Lower lobe of right lung (tissue), 2 donors: Measurements from ENCODE around the gene TSEN54. TPM values are rescaled to one million over a fixed set of nuclear protein-coding genes. Genes with fewer than 3 reads are reported as not detected.

Experiments used
- ATAC-seq, 2 donors: fragments of 200-7000 bp; cut with Tn5 transposase; one replicate each; pipeline ENCODE4 v1.9.1; 2020 to 2022; ENCODE audit warnings: mild to moderate bottlenecking in 2 of 2, moderate library complexity in 2 of 2
- DNase-seq: peaks from one replicate; pipeline ENCODE4 v3.0.0-alpha.2; 2020
- H3K27ac ChIP-seq: fragments of 200-600 bp; one replicate; pipeline ENCODE4 v1.8.0; 2022
- H3K27me3 ChIP-seq: fragments of 200-600 bp; one replicate; pipeline ENCODE4 v1.8.0; 2022; ENCODE audit warnings: low read depth
- H3K36me3 ChIP-seq: fragments of 200-600 bp; one replicate; pipeline ENCODE4 v1.8.0; 2022; ENCODE audit warnings: mild to moderate bottlenecking
- H3K4me1 ChIP-seq: fragments of 200-600 bp; one replicate; pipeline ENCODE4 v1.8.0; 2022
- H3K4me3 ChIP-seq: fragments of 200-600 bp; one replicate; pipeline ENCODE4 v1.8.0; 2022; ENCODE audit warnings: mild to moderate bottlenecking
- H3K9me3 ChIP-seq: fragments of 200-600 bp; one replicate; pipeline ENCODE4 v1.8.0; 2022
- intact Hi-C: fragments of 100-400 bp; cut with DNase I; formaldehyde crosslinking; loops from one replicate; pipeline ENCODE4 v1.11.0; 2022
- total RNA-seq: library from RNA; stranded (reverse); fragmentation: NEBNext Ultra II Directional; extraction: Animal tissue kit (Norgen Biotek cat#: 25700); gene quantifications from one replicate; pipeline ENCODE4 v1.2.1, GENCODE V29; 2021
- TF ChIP-seq, protein P1 (sequence below): fragments of 200-600 bp; IDR thresholded peaks from one replicate; pipeline ENCODE4 v1.8.0; 2022; ENCODE audit warnings: antibody characterized with exemption, mild to moderate bottlenecking
- donor health status: DM: no; HTN: yes; CAD: no; lungs with severe emphysema.

Gene TSEN54
- total RNA-seq, 1 donor from 2014 or later = 20.4 TPM

DNA sequence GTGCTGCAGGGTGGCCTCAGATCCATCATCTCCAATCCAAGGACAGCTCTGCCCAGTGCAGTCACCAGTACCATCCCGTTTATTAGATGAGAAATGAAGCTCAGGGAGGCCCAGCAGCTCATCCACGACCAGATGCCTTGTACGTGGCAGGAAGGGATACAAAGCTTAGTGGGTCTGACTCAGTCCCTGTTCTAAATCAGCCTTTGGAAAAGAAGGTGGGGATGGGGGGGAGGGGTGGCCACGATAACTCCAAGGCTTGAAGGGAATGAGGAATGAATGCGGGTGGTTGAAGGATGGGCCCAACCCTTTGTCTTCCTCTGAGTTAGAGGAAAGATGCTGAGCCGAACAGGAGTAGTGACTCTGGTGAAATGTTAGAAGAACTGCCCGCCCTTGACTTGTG, 34.9 kb downstream of the TSEN54 start:
- H3K4me3 ChIP-seq = no peak overlapping the region
- no peaks in the 10 kb centered on the region for H3K27me3 ChIP-seq
- H3K36me3 ChIP-seq = no peaks in the 10 kb centered on the region
- no peak for ATAC-seq
- no peak overlapping the region for H3K27ac ChIP-seq
- TF ChIP-seq, protein P1, sequence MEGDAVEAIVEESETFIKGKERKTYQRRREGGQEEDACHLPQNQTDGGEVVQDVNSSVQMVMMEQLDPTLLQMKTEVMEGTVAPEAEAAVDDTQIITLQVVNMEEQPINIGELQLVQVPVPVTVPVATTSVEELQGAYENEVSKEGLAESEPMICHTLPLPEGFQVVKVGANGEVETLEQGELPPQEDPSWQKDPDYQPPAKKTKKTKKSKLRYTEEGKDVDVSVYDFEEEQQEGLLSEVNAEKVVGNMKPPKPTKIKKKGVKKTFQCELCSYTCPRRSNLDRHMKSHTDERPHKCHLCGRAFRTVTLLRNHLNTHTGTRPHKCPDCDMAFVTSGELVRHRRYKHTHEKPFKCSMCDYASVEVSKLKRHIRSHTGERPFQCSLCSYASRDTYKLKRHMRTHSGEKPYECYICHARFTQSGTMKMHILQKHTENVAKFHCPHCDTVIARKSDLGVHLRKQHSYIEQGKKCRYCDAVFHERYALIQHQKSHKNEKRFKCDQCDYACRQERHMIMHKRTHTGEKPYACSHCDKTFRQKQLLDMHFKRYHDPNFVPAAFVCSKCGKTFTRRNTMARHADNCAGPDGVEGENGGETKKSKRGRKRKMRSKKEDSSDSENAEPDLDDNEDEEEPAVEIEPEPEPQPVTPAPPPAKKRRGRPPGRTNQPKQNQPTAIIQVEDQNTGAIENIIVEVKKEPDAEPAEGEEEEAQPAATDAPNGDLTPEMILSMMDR = no peak
- DNase-seq = no peak
- no peaks in the 10 kb centered on the region for H3K9me3 ChIP-seq
- intact Hi-C loops = no loop called here
- H3K4me1 ChIP-seq = peaks cover 12% of the 10 kb centered on the region

DNA sequence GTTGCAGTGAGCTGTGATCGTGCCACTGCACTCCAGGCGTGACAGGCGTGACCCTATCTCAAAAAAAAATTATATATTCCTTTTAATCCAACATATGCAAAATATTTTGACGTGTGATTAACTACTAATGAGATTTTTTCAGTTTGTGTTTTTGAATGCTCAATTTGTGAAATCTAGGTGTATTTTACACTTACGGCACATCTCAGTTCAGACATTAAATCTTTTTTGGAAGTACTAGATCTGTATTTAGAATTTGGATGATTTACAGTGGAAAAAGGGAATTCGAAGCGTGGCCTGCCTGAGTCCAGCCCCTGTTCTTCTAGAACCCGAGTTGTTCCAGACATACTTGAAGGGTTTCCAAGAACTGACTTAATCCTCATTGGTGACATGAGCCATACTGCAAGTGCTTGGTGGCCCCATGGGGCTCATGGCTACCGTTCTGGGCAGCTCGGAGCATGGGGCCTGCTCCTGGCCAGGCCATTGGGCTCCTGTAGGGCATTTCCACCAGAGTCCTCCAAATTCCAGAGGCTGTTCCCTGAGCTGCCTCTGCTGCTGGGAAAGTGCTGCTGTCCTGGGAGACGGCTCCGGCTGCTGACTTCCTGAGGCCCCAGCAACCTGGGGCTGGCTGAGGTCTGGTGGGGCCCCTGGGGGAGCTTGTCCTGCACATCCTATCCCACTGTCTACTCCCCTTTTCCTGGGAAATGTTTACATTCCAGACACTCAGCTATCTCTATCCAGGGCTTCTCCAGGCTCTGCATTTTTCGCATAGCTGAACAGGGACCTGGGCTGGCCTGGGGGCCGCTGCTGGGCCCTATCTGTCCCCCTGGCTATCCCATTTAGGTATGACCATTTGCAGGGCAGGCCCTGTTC, 36.3 kb downstream of the TSEN54 start:
- intact Hi-C loops = no loop called here
- Histone ChIP-seq H3K4me1 (peaks cover 21% of the 10 kb centered on the region), H3K27me3 (no peaks in the 10 kb centered on the region), H3K27ac (peak overlapping the region; percentile 33), H3K9me3 (no peaks in the 10 kb centered on the region), H3K4me3 (no peak overlapping the region), H3K36me3 (no peaks in the 10 kb centered on the region)
- TF ChIP-seq, protein P1 = no peak
- ATAC-seq = no peak
- DNase-seq = no peak

DNA sequence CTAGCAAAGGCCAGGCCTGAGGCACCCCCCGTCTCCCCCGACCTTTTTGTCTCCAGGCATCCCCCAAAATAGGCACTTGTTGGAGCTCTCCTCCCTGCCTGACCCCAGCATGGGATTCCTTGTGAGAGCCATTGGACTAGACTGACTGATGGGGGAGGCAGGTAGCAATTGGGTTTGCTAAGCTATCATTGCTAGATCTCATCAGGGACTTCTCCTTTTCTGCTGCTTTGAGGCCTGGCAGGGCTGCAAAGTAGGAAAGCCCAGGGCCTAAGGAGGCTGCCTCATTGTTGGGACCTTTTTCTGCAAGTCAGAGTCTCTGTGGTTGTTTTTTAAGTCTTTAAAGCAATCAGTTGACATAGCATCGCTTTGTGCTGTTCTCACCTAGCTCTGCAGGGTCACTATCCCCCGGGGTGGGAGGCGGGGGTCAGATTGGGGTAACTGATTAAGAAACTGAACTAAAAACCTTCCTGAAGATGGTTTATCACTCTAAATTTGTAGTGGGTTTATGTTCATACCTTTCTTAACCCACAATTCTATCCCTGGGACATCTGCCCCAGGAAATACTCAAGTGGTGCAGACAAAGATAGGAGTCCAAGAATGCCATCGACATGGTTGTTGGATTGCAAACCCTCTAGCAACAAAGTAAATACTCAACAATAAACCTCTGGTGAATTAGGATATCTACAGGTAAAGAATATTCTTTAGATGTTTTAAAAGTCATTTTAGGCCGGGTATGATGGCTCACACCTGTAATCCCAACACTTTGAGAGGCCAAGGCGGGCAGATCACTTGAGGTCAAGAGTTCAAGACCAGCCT, 37.2 kb downstream of the TSEN54 start:
- H3K4me3 ChIP-seq = no peak overlapping the region
- intact Hi-C loops = no loop called here
- TF ChIP-seq, protein P1 = no peak
- ATAC-seq (no peak), DNase-seq (no peak)
- no peaks in the 10 kb centered on the region for H3K36me3 ChIP-seq
- peak overlapping the region; percentile 33 for H3K27ac ChIP-seq
- H3K4me1 ChIP-seq = peaks cover 27% of the 10 kb centered on the region
- H3K9me3 ChIP-seq = no peaks in the 10 kb centered on the region
- no peaks in the 10 kb centered on the region for H3K27me3 ChIP-seq

DNA sequence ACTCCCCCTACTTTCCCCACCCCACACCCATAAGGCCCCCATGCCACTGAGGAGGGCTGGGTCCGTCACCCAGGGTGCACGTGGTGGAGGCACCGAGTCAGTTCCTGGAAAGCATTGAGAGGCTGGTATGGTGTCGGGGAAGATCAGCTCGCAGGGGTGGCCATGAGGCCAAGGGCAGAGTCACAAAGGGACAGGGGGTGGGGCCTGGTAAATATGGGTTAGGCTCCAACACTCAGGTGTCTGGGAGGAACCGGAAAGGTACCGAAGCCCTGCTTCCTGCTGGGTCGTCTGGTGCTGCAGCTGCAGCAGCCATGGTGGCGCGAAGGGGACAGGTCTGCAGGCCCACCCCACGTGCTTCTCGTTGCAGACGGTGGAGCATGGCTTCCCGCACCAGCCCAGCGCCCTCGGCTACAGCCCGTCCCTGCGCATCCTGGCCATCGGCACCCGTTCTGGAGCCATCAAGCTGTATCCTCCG, 39.4 kb downstream of the TSEN54 start:
- intact Hi-C loops = no loop called here
- no peak overlapping the region for H3K4me3 ChIP-seq
- ATAC-seq (no peak), DNase-seq (no peak)
- H3K27ac ChIP-seq = no peak overlapping the region
- peaks cover 8% of the 10 kb centered on the region for H3K36me3 ChIP-seq
- H3K9me3 ChIP-seq = no peaks in the 10 kb centered on the region
- no peaks in the 10 kb centered on the region for H3K27me3 ChIP-seq
- TF ChIP-seq, protein P1 = no peak
- H3K4me1 ChIP-seq = peaks cover 21% of the 10 kb centered on the region

DNA sequence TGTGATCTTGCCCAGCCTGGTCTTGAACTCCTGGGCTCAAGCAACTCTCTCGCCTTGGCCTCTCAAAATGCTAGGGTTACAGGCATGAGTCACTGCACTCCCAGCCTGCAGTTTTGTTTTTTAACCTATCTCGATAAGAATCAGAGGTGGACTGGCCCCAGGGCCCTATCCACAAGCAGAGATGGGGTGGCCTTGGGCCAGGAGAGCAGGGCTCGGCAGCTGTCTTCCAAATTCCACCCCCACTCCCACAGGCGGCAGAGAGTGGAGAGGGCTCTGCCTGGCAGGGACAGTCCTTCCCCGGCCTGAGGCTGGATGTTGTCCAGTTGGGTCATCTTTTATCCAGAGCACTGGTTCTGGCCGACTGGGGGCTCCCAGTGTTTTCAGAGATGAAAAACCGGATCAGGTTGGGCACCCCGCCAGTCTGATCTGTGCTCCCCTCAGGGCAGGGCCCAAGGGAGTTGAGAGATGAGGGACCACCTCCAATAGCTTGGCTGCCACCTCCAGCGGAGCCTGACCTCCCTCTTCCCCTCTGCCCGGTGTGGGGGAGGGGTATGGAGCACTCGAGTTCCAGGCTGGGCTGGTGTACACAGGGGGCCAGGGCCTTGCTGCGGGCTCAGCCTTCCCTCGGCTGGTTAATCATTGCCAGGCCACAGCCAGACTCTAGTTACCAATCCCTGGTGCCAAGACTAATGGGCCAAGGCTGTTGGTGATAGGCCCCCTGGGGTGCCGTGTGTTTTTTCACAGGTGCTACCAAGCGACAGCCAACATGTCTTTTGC, 40.9 kb downstream of the TSEN54 start:
- Histone ChIP-seq H3K36me3 (peaks cover 8% of the 10 kb centered on the region), H3K9me3 (no peaks in the 10 kb centered on the region), H3K4me1 (peaks cover 21% of the 10 kb centered on the region), H3K4me3 (no peak overlapping the region), H3K27me3 (no peaks in the 10 kb centered on the region), H3K27ac (peak overlapping the region; percentile 49)
- TF ChIP-seq, protein P1 = no peak
- peak; percentile 80 to 84 for ATAC-seq
- DNase-seq = peak; percentile 82
- intact Hi-C loops = no loop called here
